ENCODE measurements around the gene CIT. TPM values are rescaled to one million over a fixed set of nuclear protein-coding genes. Genes with fewer than 3 reads are reported as not detected.

CIT gene
- total RNA-seq, 1 donor from 2014 or later = 98.5 TPM

DNA sequence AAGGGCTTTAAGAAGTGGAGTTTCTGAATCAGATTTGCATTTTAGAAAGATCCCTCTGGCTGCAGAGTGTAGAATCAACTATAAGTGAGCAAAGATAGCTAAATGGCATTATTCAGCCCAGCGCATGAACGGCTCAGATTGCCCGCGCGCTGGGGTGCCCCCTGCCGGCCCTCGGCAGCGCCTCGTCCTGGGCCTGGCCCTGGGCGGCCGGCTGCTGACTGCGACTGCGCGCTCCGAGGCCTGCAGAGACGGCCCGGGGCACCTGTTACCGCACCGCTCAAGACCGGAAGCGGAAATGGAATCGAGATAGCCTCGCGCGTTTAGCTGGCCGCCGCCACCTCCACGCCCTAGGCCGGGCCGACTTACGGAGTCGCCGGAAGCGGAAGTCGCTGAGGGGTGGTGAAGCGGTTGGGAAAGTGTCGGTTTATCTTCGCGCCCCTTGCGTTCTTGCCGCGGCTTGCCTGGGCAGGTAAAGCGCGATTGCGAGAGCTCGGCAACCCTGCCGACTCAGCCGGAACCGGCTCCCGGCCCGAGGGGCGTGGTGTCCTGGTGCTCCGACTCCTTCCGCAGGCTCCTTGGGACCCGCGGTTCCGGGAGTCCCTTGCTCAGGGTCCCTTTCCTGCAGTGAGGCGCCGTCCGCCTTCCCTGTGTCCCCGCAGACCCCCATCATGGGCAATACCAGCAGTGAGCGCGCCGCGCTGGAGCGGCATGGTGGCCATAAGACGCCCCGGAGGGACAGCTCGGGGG lies 209.4 kb downstream of the CIT start, which contains the start of gene PRKAB1:
TSS of gene PRKAB1 (plus strand) at position 557 of the 747 bp plus-strand sequence. CDS start at position 669, 112 bp downstream.
- peaks cover 18% of the 10 kb centered on the region for H3F3A ChIP-seq (ENCODE audit: low read depth)
- H3K9me3 ChIP-seq (ENCODE audit: low read depth) = no peaks in the 10 kb centered on the region
- H3K4me1 ChIP-seq = peaks cover 4% of the 10 kb centered on the region
- H3K27ac Mint-ChIP-seq = peak within 1 kb of the TSS; percentile 42
- H3K4me2 ChIP-seq = peak within 1 kb of the TSS; percentile 80
- peaks cover 18% of the 10 kb centered on the region for H4K20me1 ChIP-seq (ENCODE audit: low read depth)
- H3K4me3 Mint-ChIP-seq = peak within 1 kb of the TSS; percentile 92
- H3K4me3 ChIP-seq = peak within 1 kb of the TSS; percentile 77
- H3K27ac ChIP-seq = peak within 1 kb of the TSS; percentile 85
- H2AFZ ChIP-seq (replicated peaks) = peak within 1 kb of the TSS; percentile 99
- no peaks in the 10 kb centered on the region for H3K9me3 Mint-ChIP-seq
- TF ChIP-seq EZH2phosphoT487 (IDR thresholded peaks at IDR 0.05) = no peak
- TF ChIP-seq EZH2 (IDR thresholded peaks at IDR 0.05) = peak; percentile 48
- TF ChIP-seq, protein P1, sequence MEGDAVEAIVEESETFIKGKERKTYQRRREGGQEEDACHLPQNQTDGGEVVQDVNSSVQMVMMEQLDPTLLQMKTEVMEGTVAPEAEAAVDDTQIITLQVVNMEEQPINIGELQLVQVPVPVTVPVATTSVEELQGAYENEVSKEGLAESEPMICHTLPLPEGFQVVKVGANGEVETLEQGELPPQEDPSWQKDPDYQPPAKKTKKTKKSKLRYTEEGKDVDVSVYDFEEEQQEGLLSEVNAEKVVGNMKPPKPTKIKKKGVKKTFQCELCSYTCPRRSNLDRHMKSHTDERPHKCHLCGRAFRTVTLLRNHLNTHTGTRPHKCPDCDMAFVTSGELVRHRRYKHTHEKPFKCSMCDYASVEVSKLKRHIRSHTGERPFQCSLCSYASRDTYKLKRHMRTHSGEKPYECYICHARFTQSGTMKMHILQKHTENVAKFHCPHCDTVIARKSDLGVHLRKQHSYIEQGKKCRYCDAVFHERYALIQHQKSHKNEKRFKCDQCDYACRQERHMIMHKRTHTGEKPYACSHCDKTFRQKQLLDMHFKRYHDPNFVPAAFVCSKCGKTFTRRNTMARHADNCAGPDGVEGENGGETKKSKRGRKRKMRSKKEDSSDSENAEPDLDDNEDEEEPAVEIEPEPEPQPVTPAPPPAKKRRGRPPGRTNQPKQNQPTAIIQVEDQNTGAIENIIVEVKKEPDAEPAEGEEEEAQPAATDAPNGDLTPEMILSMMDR (IDR thresholded peaks at IDR 0.05) = peak; percentile 96
- peaks cover 19% of the 10 kb centered on the region for H3K4me1 Mint-ChIP-seq
- peaks cover 5% of the 10 kb centered on the region for H3K36me3 Mint-ChIP-seq
- peaks cover 2% of the 10 kb centered on the region for H3K27me3 Mint-ChIP-seq (ENCODE audit: insufficient read depth, low read depth)
- H3K27me3 ChIP-seq = peaks cover 6% of the 10 kb centered on the region
- H3K79me2 ChIP-seq (ENCODE audit: low read depth) = peaks cover 40% of the 10 kb centered on the region
- H3K9ac ChIP-seq = peak within 1 kb of the TSS; percentile 79
- peaks cover 12% of the 10 kb centered on the region for H3K36me3 ChIP-seq
- peak; percentile 99 for DNase-seq (ENCODE audit: low spot score)

DNA sequence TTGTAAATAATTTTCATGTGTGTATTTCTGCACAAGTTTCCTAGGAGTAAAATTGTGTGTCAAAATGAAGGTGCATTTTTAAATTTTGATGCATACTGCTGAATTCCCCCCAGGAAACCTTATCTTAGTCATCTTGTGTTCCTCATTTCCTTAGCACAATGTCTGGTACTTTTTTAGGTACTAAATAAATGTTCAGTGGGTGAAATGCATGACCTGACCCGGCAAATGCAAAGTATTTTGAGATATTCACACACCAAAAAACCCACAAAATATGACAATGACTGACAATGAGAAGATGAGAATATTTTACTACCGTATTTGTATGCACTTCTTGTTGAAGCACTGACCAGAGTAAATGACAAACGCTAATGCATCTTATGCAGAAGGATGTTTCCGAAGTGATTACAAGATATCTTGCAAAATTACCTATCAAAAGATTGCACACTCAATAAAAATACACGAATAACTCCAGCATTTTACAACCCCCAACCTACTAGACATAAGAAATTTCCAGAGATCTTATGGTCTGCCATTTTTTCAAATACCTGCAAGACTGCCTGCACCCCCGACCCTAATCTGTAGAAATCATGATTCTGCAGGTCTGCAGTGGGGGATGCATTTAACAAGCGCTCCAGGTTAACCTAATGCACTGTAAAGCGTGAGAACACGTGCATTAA lies 210.1 kb downstream of the CIT start:
- peaks cover 39% of the 10 kb centered on the region for H3K79me2 ChIP-seq (ENCODE audit: low read depth)
- H3K4me3 Mint-ChIP-seq = peak overlapping the region; percentile 92
- no peak overlapping the region for H3K27ac Mint-ChIP-seq
- peak overlapping the region; percentile 80 for H3K4me2 ChIP-seq
- no peaks in the 10 kb centered on the region for H3K9me3 Mint-ChIP-seq
- H2AFZ ChIP-seq (replicated peaks) = peak overlapping the region; percentile 99
- H3F3A ChIP-seq (ENCODE audit: low read depth) = peaks cover 18% of the 10 kb centered on the region
- peaks cover 4% of the 10 kb centered on the region for H3K4me1 ChIP-seq
- H3K27ac ChIP-seq = no peak overlapping the region
- peaks cover 2% of the 10 kb centered on the region for H3K27me3 Mint-ChIP-seq (ENCODE audit: insufficient read depth, low read depth)
- H3K9ac ChIP-seq = no peak overlapping the region
- H3K36me3 ChIP-seq = peaks cover 6% of the 10 kb centered on the region
- H3K4me1 Mint-ChIP-seq = peaks cover 19% of the 10 kb centered on the region
- peaks cover 18% of the 10 kb centered on the region for H4K20me1 ChIP-seq (ENCODE audit: low read depth)
- TF ChIP-seq, protein P1 (IDR thresholded peaks at IDR 0.05) = no peak
- TF ChIP-seq EZH2phosphoT487 (IDR thresholded peaks at IDR 0.05) (no peak), EZH2 (IDR thresholded peaks at IDR 0.05) (no peak)
- H3K4me3 ChIP-seq = peak overlapping the region; percentile 77
- peaks cover under 1% of the 10 kb centered on the region for H3K36me3 Mint-ChIP-seq
- H3K9me3 ChIP-seq (ENCODE audit: low read depth) = no peaks in the 10 kb centered on the region
- DNase-seq (ENCODE audit: low spot score) = no peak
- peaks cover 12% of the 10 kb centered on the region for H3K27me3 ChIP-seq

DNA sequence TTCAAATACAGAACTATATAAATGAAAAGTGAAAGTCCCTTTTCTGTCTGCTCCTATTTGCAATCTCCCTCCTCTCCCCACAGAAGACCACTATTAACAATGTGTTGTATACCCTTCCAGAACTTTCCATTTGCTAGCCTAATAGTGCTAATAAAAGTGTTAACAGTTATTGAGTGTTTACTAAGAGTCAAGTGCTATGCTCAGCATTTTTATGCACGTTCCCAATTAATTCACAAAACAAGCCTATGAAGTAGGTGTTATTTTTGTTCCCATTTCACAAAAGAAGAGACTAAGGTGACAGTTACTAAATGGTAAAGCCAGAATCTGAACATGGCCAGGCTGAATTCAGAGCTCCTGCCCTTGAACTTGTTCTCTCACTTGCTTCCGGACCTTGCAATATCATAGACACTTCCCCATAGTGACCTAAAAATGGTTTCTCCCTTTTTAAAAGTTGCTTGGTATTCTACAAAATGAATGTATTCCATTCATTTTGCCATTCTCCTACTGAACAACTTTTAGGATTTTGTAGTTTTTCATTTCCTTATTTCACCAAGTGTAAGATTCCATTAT lies 210.8 kb downstream of the CIT start:
- peaks cover 2% of the 10 kb centered on the region for H3K27me3 Mint-ChIP-seq (ENCODE audit: insufficient read depth, low read depth)
- TF ChIP-seq EZH2phosphoT487 (IDR thresholded peaks at IDR 0.05) (no peak), EZH2 (IDR thresholded peaks at IDR 0.05) (no peak)
- TF ChIP-seq, protein P1 (IDR thresholded peaks at IDR 0.05) = no peak
- peaks cover 18% of the 10 kb centered on the region for H4K20me1 ChIP-seq (ENCODE audit: low read depth)
- peaks cover 4% of the 10 kb centered on the region for H3K4me1 ChIP-seq
- no peak overlapping the region for H3K9ac ChIP-seq
- H3K27ac Mint-ChIP-seq = no peak overlapping the region
- H3K9me3 ChIP-seq (ENCODE audit: low read depth) = no peaks in the 10 kb centered on the region
- peaks cover 19% of the 10 kb centered on the region for H3K4me1 Mint-ChIP-seq
- H3K36me3 Mint-ChIP-seq = no peaks in the 10 kb centered on the region
- H2AFZ ChIP-seq (replicated peaks) = no peak overlapping the region
- peaks cover 31% of the 10 kb centered on the region for H3K79me2 ChIP-seq (ENCODE audit: low read depth)
- H3F3A ChIP-seq (ENCODE audit: low read depth) = peaks cover 18% of the 10 kb centered on the region
- H3K9me3 Mint-ChIP-seq = no peaks in the 10 kb centered on the region
- H3K36me3 ChIP-seq = peaks cover 6% of the 10 kb centered on the region
- no peak overlapping the region for H3K27ac ChIP-seq
- DNase-seq (ENCODE audit: low spot score) = no peak
- peaks cover 19% of the 10 kb centered on the region for H3K27me3 ChIP-seq
- H3K4me3 Mint-ChIP-seq = no peak overlapping the region
- no peak overlapping the region for H3K4me2 ChIP-seq
- no peak overlapping the region for H3K4me3 ChIP-seq

Data from neural progenitor cell (in vitro differentiated cells).